Karpas-422 (cell line): ENCODE measurements around the gene EFNA5. TPM values are rescaled to one million over a fixed set of nuclear protein-coding genes. Genes with fewer than 3 reads are reported as not detected.

Source experiments
- DNase-seq: peaks from one replicate; pipeline ENCODE4 v3.0.0-alpha.2; 2015
- H2AFZ ChIP-seq: fragments of 200-600 bp; sonication (generic); 2 replicates; pipeline ENCODE4 v1.6.1; 2014; ENCODE audit warnings: antibody characterized with exemption, low read length, mixed read lengths
- H3K27ac ChIP-seq: fragments of 200-600 bp; sonication (generic); 2 replicates; pipeline ENCODE4 v1.5.1; 2014; ENCODE audit warnings: mild to moderate bottlenecking, low read length, moderate library complexity
- H3K27me3 ChIP-seq: fragments of 200-600 bp; sonication (generic); 2 replicates; pipeline ENCODE4 v1.6.1; 2014; ENCODE audit warnings: low read length, mixed read lengths
- H3K36me3 ChIP-seq: fragments of 200-600 bp; sonication (generic); 2 replicates; pipeline ENCODE4 v1.6.1; 2014; ENCODE audit warnings: low read length, mixed read lengths; ENCODE audit not compliant: insufficient read depth
- H3K4me1 ChIP-seq: fragments of 200-600 bp; sonication (generic); 2 replicates; pipeline ENCODE4 v1.6.1; 2014; ENCODE audit warnings: mild to moderate bottlenecking, low read length, mixed read lengths
- H3K4me2 ChIP-seq: fragments of 200-600 bp; sonication (generic); 2 replicates; pipeline ENCODE4 v1.6.1; 2014; ENCODE audit warnings: low read length, low read depth, mild to moderate bottlenecking; ENCODE audit not compliant: poor library complexity, severe bottlenecking
- H3K4me3 ChIP-seq: fragments of 200-600 bp; sonication (generic); 2 replicates; pipeline ENCODE4 v1.5.1; 2014; ENCODE audit warnings: mild to moderate bottlenecking, antibody characterized with exemption, low read length, mixed read lengths
- H3K79me2 ChIP-seq: fragments of 200-600 bp; sonication (generic); 2 replicates; pipeline ENCODE4 v1.6.1; 2014; ENCODE audit warnings: mild to moderate bottlenecking, low read length, mixed read lengths
- H3K9ac ChIP-seq: fragments of 200-600 bp; sonication (generic); 2 replicates; pipeline ENCODE4 v1.6.0; 2014; ENCODE audit warnings: low read length
- H3K9me2 ChIP-seq: fragments of 200-600 bp; sonication (generic), shearing (Covaris generic); replicated peaks from 2 replicates; pipeline ENCODE4 v1.6.0; 2014; ENCODE audit warnings: mild to moderate bottlenecking, low read length, moderate library complexity; ENCODE audit not compliant: insufficient read depth
- H3K9me3 ChIP-seq: fragments of 300-700, 200-600 bp; sonication (generic); 2 replicates; pipeline ENCODE4 v1.6.1; 2014; ENCODE audit warnings: low read length, mixed read lengths
- H4K20me1 ChIP-seq: fragments of 200-600 bp; sonication (generic); 2 replicates; pipeline ENCODE4 v1.6.1; 2014; ENCODE audit warnings: mild to moderate bottlenecking, antibody characterized with exemption, low read length, low read depth; ENCODE audit not compliant: insufficient read depth
- total RNA-seq: library from RNA; depleted of rRNA; stranded (reverse); fragments of >200 nt; shearing (Covaris generic); gene quantifications from 2 replicates; pipeline ENCODE4 v1.2.3, GENCODE V29; 2014; ENCODE audit warnings: low replicate concordance

Gene EFNA5
- total RNA-seq, 1 experiment from 2014 or later = not detected

DNA sequence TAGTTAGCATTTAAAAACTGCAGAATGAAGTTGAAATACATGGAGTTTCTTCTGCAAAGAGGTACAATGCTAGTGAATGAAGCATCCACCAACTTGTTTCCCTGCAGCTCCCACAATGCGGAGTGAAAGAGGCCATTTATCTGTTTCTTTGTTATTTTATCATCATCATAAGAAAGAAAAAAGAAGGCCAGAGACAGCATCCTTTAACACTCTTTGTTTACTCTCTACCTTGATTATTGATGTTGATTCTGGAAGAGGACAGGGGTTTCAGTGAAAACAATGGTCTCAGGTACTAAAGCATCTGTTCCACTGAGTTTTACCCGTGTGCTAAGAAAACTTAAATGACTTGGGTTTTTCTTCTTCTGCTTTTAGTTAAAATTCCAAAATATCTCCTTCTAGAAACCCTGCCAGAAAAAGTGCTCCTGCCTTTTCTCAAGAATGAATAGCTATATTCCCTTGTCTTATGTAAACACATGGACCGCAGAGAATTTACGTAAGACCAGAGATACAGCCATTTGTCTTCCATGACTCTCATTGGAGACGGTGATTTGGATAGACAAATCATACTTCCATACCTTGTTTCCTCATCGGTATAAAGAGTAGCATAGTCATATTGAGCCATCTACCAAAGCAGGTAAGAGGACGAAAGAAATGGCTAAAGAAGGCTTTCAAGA is 81.1 kb downstream of the EFNA5 start:
- Histone ChIP-seq H3K79me2 (no peaks in the 10 kb centered on the region), H3K27ac (no peak overlapping the region), H3K36me3 (no peaks in the 10 kb centered on the region), H2AFZ (no peak overlapping the region), H3K4me2 (no peak overlapping the region), H3K4me1 (no peaks in the 10 kb centered on the region), H3K27me3 (no peaks in the 10 kb centered on the region), H3K9ac (no peak overlapping the region), H3K9me3 (no peaks in the 10 kb centered on the region), H3K4me3 (no peak overlapping the region), H4K20me1 (no peaks in the 10 kb centered on the region), H3K9me2 (no peaks in the 10 kb centered on the region)
- no peak for DNase-seq

DNA sequence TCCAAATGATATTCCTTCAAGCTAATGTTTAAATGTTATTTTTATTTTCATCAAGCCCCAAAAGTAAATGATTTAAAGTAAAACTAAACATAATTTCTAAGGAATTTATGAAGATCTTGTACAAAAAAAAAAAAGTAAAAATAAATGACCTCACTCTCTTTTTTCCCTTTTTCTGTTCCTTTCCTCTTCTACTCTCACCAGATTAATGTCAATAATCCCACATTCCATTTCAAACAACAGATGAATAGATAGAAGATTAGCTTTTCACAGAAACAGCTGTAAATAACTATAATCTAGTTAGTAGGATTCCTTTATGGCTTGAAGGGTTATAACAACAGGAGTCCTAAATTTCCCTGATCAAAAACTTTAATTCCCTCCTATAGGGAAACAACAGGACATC is 88.1 kb downstream of the EFNA5 start:
- no peaks in the 10 kb centered on the region for H3K36me3 ChIP-seq
- DNase-seq = no peak
- no peak overlapping the region for H3K4me3 ChIP-seq
- H3K4me2 ChIP-seq = no peak overlapping the region
- H3K9me2 ChIP-seq = no peaks in the 10 kb centered on the region
- no peaks in the 10 kb centered on the region for H3K4me1 ChIP-seq
- no peak overlapping the region for H3K27ac ChIP-seq
- no peaks in the 10 kb centered on the region for H4K20me1 ChIP-seq
- no peak overlapping the region for H2AFZ ChIP-seq
- H3K79me2 ChIP-seq = no peaks in the 10 kb centered on the region
- H3K27me3 ChIP-seq = no peaks in the 10 kb centered on the region
- no peaks in the 10 kb centered on the region for H3K9me3 ChIP-seq
- H3K9ac ChIP-seq = no peak overlapping the region

DNA sequence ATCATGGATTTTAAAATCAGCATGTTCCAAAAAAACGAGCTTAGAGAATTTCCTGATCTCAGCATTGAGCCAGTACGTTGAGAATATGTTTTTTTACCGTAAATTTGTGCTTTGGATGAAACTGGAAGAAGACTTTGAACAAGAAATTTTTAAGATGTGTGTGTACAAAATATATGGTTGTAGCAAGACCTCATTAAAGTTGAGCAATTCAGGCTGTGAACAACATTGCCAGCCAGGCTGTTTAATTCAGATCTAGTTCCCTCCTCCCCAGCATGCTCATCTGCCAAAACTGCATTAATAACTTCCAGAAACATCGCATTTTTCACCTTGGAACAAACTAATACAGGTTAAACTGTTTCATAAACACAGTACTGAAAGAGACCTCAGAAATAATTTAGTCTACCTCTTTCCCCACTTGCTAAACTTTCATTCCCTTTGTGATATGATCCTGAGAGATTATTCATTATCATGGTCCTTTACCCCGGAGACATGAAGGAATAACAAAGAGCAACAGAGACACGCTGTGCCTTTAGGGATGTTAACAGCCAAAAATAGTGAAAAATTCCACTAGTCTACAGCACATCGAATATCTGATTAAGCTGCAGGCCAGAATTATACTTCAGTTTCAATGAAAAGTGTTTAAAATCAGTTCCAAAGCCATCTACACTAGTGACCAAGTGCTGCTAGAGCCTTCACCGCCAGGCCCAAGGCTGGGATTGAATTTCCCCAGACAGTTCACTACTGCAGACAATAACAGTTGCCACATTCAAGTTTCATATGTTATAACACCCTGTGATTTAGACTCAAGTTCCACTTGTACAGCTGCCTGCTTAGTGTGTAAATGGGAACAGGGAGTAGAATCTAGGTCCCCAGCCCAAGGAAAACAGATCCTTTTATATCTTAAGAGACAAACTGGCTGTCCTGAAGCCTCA is 89.6 kb downstream of the EFNA5 start:
- Histone ChIP-seq H3K9me2 (no peaks in the 10 kb centered on the region), H3K9me3 (no peaks in the 10 kb centered on the region), H3K4me3 (no peak overlapping the region), H2AFZ (no peak overlapping the region), H3K4me1 (no peaks in the 10 kb centered on the region), H3K9ac (no peak overlapping the region), H3K4me2 (no peak overlapping the region), H3K27ac (no peak overlapping the region), H4K20me1 (no peaks in the 10 kb centered on the region), H3K36me3 (no peaks in the 10 kb centered on the region), H3K79me2 (no peaks in the 10 kb centered on the region), H3K27me3 (no peaks in the 10 kb centered on the region)
- DNase-seq = no peak

DNA sequence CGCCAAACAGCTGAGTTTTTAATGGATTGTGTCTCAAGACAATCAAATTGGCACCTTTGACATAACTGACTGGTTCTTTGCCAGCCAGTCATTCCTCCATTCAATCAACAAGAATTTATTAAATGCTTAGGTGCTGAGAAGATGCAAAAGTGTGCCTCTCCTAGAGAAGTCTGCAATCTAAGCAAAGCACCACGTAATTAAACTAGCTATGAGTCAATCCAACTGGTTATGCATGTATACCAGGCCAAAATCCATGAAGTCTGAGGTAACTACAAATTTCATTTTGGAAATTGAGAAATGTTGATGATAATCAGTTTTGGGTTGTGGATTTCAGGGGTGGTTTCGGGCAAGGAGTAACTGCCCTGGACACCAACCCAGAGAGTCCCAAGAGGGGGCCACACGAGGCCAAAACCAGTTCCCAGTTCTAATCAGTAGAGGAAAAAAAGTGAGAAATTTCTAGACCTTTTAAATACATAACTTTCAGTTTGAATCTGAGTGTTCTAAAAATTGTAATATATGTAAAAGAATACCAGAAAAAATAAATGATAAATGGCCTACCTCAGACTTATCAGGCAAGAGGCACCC is 92.6 kb downstream of the EFNA5 start:
- no peak for DNase-seq
- Histone ChIP-seq H3K4me3 (no peak overlapping the region), H3K4me2 (no peak overlapping the region), H3K4me1 (no peaks in the 10 kb centered on the region), H3K9ac (no peak overlapping the region), H3K9me2 (no peaks in the 10 kb centered on the region), H4K20me1 (no peaks in the 10 kb centered on the region), H3K27me3 (no peaks in the 10 kb centered on the region), H3K36me3 (no peaks in the 10 kb centered on the region), H2AFZ (no peak overlapping the region), H3K9me3 (no peaks in the 10 kb centered on the region), H3K27ac (no peak overlapping the region), H3K79me2 (no peaks in the 10 kb centered on the region)

- Histone ChIP-seq H2AFZ (no peak overlapping the region), H3K4me2 (no peak overlapping the region), H3K27ac (no peak overlapping the region), H3K9me3 (no peaks in the 10 kb centered on the region), H3K27me3 (no peaks in the 10 kb centered on the region), H3K36me3 (no peaks in the 10 kb centered on the region), H3K9ac (no peak overlapping the region), H3K4me3 (no peak overlapping the region), H3K9me2 (no peaks in the 10 kb centered on the region), H4K20me1 (no peaks in the 10 kb centered on the region), H3K79me2 (no peaks in the 10 kb centered on the region), H3K4me1 (no peaks in the 10 kb centered on the region)
- DNase-seq = no peak
Observed at GRCh38 chr5:107577394-107577950, 93.3 kb downstream of the EFNA5 start.

- H3K27ac ChIP-seq = no peak overlapping the region
- H4K20me1 ChIP-seq = no peaks in the 10 kb centered on the region
- H3K27me3 ChIP-seq = no peaks in the 10 kb centered on the region
- no peak overlapping the region for H3K4me3 ChIP-seq
- DNase-seq = no peak
- no peaks in the 10 kb centered on the region for H3K79me2 ChIP-seq
- H3K9ac ChIP-seq = no peak overlapping the region
- H3K36me3 ChIP-seq = no peaks in the 10 kb centered on the region
- no peaks in the 10 kb centered on the region for H3K9me3 ChIP-seq
- H3K4me1 ChIP-seq = peaks cover under 1% of the 10 kb centered on the region; the same call in 1 of the 2 replicates
- no peaks in the 10 kb centered on the region for H3K9me2 ChIP-seq
- H3K4me2 ChIP-seq = no peak overlapping the region
- H2AFZ ChIP-seq = no peak overlapping the region
Observed at GRCh38 chr5:107576736-107577393, 93.9 kb downstream of the EFNA5 start.

DNA sequence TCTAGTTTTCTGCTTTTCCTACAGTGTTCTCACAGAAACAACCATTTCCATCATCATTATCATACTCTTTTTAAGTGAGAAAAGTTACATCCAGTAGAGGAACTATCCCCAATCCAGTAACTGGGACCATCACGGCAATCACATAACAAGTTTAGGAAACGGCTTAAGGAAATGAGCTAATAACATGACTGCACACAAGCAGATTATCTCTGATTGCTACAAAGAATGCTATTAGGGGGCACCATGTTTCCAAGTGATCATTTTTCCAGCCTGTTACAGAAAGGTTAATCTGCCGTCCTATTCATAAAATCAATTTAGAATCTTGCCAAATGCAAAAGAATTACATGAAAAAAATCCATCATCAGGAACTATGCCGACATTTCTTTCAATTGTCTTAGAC is 94.6 kb downstream of the EFNA5 start:
- Histone ChIP-seq H3K9me2 (no peaks in the 10 kb centered on the region), H3K9ac (no peak overlapping the region), H4K20me1 (no peaks in the 10 kb centered on the region), H3K79me2 (no peaks in the 10 kb centered on the region), H3K4me3 (no peak overlapping the region), H3K9me3 (no peaks in the 10 kb centered on the region), H2AFZ (no peak overlapping the region), H3K27me3 (no peaks in the 10 kb centered on the region), H3K4me2 (no peak overlapping the region), H3K4me1 (peaks cover 5% of the 10 kb centered on the region; the same call in 1 of the 2 replicates), H3K36me3 (no peaks in the 10 kb centered on the region), H3K27ac (no peak overlapping the region)
- no peak for DNase-seq
